GM18907 (cell line): ENCODE data around the gene TMPRSS11A.

ENCODE experiments used
- ATAC-seq: cut with Tn5 transposase; IDR thresholded peaks from one replicate; pipeline ENCODE4 v1.9.1; 2021; ENCODE audit warnings: mild to moderate bottlenecking, moderate library complexity; ENCODE audit not compliant: unreplicated experiment

TMPRSS11A gene

GRCh38 chr4:67874986-67875385 lies 88.3 kb downstream of the TMPRSS11A start:
- no peak for ATAC-seq

- no peak for ATAC-seq
These were observed 90.2 kb downstream of the TMPRSS11A start for GRCh38 chr4:67873116-67873515.

- peak; percentile 97 for ATAC-seq
These were observed 91.4 kb downstream of the TMPRSS11A start for GRCh38 chr4:67871867-67872266.

- ATAC-seq: no peak
These were observed 93.6 kb downstream of the TMPRSS11A start for GRCh38 chr4:67869580-67870190.

- no peak for ATAC-seq
These were observed 101.8 kb downstream of the TMPRSS11A start for GRCh38 chr4:67861513-67861912.
